Omental fat pad (tissue), 4 donors: ENCODE data around the gene PARVG. TPM values are rescaled to one million over a fixed set of nuclear protein-coding genes. Genes with fewer than 3 reads are reported as not detected.

Experiments used
- ATAC-seq: fragments of 150-250 bp; one replicate; pipeline ENCODE4 v1.9.1; 2016; ENCODE audit warnings: mild to moderate bottlenecking, moderate library complexity; ENCODE audit not compliant: low FRiP score
- DNase-seq: peaks from one replicate; pipeline ENCODE4 v3.0.0-alpha.2; 2019; ENCODE audit warnings: low spot score
- total RNA-seq, 4 donors: library from RNA; depleted of rRNA; stranded (reverse); fragments of >200 nt; gene quantifications; one replicate each; pipeline ENCODE4 v1.1.0, GENCODE V29; 2016
- TF ChIP-seq, protein P1 (sequence below), 3 donors: fragments of 450-650 bp; IDR thresholded peaks; one replicate each; pipeline ENCODE4 v1.5.1; 2016 to 2017; ENCODE audit warnings: antibody characterized with exemption in 3 of 3, mild to moderate bottlenecking in 3 of 3, moderate library complexity in 2 of 3

PARVG gene
- total RNA-seq, 4 donors from 2014 or later: 19.4 to 56.7 (median 39.6) TPM

DNA sequence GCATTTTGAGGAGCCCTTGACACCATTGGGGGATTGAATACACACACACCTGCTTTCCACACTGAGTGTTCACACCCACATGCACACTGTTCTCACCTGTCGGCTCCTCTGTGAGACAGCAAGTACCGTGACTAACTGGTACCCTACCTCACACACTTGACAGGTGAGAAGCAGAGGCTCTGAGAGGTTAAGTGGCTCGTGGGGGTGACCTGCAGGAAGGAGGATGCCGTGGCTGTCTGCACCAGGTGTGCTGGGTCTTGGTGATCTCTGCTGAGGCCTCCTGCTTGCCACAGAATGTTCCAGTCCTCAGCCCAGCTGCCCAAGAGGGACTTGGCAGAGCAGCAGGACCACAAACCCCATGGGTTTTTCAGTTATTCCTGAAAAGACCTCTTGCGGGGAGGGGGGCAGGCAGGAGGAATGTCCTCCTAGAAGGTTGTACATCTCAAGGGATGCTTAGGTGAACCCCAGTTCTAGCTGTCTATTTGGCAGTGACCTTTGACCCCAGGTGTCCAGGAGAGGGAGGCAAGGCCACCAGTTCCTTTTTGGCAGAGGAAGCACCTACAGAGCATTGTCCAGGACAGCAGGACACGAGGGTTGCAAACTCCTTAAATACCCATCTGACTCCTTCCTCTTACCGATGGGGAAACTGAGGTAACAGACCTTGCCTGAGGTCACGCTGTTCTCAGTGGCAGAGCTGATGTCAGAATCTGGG, 66.0 kb downstream of the PARVG start:
- ATAC-seq (no peak), DNase-seq (no peak)
- TF ChIP-seq, protein P1, sequence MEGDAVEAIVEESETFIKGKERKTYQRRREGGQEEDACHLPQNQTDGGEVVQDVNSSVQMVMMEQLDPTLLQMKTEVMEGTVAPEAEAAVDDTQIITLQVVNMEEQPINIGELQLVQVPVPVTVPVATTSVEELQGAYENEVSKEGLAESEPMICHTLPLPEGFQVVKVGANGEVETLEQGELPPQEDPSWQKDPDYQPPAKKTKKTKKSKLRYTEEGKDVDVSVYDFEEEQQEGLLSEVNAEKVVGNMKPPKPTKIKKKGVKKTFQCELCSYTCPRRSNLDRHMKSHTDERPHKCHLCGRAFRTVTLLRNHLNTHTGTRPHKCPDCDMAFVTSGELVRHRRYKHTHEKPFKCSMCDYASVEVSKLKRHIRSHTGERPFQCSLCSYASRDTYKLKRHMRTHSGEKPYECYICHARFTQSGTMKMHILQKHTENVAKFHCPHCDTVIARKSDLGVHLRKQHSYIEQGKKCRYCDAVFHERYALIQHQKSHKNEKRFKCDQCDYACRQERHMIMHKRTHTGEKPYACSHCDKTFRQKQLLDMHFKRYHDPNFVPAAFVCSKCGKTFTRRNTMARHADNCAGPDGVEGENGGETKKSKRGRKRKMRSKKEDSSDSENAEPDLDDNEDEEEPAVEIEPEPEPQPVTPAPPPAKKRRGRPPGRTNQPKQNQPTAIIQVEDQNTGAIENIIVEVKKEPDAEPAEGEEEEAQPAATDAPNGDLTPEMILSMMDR (IDR thresholded peaks at IDR 0.05): no peak

DNA sequence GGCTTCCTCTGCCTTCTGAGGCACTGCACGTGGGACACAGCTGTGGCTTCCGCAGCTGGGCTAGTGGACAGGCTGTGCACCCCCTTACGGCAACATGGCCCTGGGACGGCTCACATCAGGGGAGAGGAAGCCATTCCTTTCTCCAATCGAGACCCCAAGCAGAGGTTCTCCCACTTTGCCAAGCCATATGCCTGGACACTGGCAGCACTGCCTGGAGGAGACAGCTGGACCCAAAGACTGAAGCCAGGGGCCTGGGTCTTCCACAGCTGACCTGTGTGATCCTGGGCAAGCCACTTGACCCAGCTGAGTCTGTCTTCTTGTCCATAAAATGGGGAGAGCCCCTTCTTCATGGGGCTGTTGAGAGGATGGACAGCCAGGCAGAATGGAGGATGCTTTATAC, 66.6 kb downstream of the PARVG start:
- TF ChIP-seq, protein P1 (IDR thresholded peaks at IDR 0.05): no peak
- DNase-seq: no peak
- no peak for ATAC-seq

DNA sequence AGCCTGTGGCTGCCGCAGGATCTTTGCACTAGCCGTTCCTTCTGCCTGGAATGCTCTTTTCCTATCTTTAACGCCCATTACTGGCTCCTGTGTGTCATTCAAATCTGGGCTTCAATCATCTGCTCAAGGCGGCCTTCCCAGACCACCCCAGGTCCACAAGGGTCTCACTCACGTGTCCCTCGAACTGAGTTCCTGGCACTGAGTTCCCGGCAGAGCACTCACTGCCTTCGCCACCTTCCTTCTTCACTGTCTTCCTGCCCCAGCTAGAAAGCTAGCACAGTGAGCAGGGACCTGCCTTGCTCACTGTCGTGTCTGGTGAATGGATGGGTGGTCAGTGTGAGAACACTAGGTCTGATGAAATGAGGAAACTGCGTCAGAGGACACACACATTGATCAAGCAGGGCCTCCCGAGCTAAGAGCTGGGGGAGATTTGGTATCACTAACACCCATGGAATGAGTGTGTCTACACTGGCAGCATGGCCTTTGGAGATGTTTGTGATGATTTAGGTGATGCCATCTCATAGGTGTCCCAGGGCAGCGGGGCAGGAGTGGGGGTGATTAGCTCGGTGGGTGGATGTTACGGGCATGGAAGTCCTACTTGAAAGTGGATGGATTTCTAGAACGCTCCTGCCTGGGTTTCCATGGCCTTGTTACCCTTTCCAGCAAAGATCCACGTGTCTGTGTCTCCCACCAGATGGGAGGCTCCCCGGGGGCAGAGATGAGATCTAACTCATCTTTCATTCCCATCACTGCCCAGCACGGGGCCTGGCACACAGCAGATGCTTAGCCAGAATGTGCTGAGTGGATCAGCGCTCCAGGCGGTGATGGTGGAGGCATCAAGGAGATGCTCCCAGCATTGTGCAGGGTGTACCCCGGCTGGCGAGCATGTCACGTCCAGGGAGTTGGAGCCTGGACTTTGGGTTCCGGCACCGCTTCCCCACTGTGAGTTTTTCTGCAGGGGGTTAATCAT, 67.5 kb downstream of the PARVG start:
- ATAC-seq (no peak), DNase-seq (no peak)
- TF ChIP-seq, protein P1 (IDR thresholded peaks at IDR 0.05): no peak

DNA sequence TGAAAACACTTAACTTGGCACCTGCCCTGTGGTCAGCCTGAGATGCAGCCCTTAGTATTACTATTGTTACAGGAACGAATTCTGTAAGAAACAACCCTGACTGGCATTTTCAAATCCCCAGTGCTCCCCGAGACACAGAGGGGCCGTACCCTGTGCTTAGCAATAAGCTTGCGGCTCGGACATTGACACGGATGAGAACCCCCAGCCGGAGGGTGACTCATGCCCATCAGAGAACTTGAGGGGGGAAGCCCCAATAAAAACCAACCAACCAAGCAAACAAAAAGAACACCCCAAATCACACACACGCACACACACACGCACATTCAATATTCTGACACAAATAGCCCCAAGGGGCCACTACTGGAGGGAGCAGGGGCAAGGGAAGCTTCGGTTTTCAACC, 68.2 kb downstream of the PARVG start:
- ATAC-seq (no peak), DNase-seq (no peak)
- TF ChIP-seq, protein P1 (IDR thresholded peaks at IDR 0.05): no peak

DNA sequence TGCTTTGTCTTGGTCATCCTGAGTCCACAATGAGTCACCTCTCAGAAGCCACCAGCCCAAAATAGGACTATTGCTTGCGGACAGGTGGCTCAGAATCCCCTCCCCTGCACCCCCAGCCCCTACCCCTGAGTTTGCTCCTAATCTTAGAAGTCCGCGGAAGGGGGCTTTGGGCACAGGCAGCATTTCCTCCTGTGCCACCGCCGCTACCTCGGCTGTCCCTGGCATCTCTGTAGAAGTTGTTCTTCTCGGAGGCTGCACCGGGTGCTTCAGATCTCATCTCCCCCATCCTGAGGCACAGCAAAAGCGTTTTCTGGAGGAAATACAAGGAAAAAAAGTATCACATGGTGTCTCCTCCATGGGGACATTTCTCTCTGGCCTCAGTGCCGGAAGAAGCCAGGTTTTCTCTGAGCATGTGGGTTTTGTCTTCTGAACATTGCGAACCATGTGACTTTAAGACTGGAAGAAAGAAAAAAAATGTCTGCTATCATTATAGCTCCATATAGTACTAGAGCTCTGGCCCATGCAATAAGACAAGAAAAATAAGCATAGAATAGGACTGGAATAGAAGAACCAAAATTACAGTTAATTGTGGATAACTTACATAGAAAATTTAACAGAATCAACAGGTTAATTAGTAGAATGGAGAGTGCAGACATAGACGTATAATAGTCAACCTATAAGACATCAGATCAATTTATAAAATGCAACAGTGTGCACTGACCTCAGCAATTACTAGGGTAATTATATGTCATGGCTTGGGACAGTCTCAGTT, 68.8 kb downstream of the PARVG start:
- ATAC-seq (no peak), DNase-seq (no peak)
- TF ChIP-seq, protein P1 (IDR thresholded peaks at IDR 0.05): no peak

DNA sequence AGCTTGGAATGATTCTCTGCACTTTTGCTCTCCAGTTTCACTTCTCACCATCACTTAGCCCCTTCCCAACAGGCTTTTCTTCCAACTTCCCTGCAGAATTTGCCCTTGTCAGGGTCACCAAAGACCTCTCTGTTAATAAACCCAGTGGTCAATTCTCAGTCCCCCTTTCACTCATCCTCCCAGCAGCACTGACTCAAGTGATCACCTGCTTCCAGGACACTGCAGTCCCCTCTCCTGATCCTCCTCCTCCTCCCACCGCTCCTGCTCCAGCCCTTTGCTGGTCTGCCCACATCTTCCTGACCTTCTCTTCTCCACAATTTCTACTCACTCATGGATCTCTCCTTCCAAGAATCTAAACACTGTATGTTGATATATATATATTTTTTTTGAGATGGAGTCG, 74.1 kb downstream of the PARVG start:
- TF ChIP-seq, protein P1 (IDR thresholded peaks at IDR 0.05): no peak
- DNase-seq: no peak
- no peak for ATAC-seq
